NCI-H1105 treated with DMSO at 0.1 percent for 48 hours (cell line): ENCODE measurements around the gene NTF4.
A peak's percentile ranks its signal among the peaks of the same experiment; 100 is the strongest.

Source experiments
- DNase-seq: peaks from one replicate; lab custom pipeline; 2025; lab: John Stamatoyannopoulos, UW

The NTF4 gene

GRCh38 chr19:49064768-49065611 lies at the start of gene NTF4:
NTF4 (minus strand) TSS chr19:49064818; CDS start chr19:49061997, 2,821 bp downstream.
- no peak for DNase-seq

- DNase-seq = peak; percentile 72
Observed at GRCh38 chr19:49113762-49114629, 49.4 kb upstream of the NTF4 start, which contains the start of gene LIN7B. LIN7B (plus strand) TSS chr19:49114370; CDS start chr19:49114405, 35 bp downstream.

GRCh38 chr19:49111218-49111998 lies 46.8 kb upstream of the NTF4 start:
- no peak for DNase-seq

GRCh38 chr19:49110567-49110966 lies 45.9 kb upstream of the NTF4 start:
- no peak for DNase-seq

- no peak for DNase-seq
Observed at GRCh38 chr19:49109569-49110233, 45.1 kb upstream of the NTF4 start.

GRCh38 chr19:49109051-49109450 lies 44.4 kb upstream of the NTF4 start:
- DNase-seq = no peak

GRCh38 chr19:49107625-49108459 lies 43.2 kb upstream of the NTF4 start:
- DNase-seq = no peak

GRCh38 chr19:49106648-49107135 lies 42.1 kb upstream of the NTF4 start:
- peak; percentile 22 for DNase-seq

- no peak for DNase-seq
Observed at GRCh38 chr19:49104229-49104864, 39.7 kb upstream of the NTF4 start.

- DNase-seq = no peak
Observed at GRCh38 chr19:49103331-49104085, 38.9 kb upstream of the NTF4 start.

GRCh38 chr19:49102303-49102702 lies 37.7 kb upstream of the NTF4 start:
- DNase-seq = no peak

GRCh38 chr19:49101160-49101559 lies 36.5 kb upstream of the NTF4 start:
- DNase-seq = no peak

- no peak for DNase-seq
Observed at GRCh38 chr19:49098795-49099194, 34.2 kb upstream of the NTF4 start.

- peak; percentile 63 for DNase-seq
Observed at GRCh38 chr19:49097453-49098288, 33.1 kb upstream of the NTF4 start.

GRCh38 chr19:49094505-49095482 lies 30.2 kb upstream of the NTF4 start:
- no peak for DNase-seq

- no peak for DNase-seq
Observed at GRCh38 chr19:49092686-49093085, 28.1 kb upstream of the NTF4 start.
